Measurements from ENCODE around the gene WDR75.

WDR75 gene

DNA sequence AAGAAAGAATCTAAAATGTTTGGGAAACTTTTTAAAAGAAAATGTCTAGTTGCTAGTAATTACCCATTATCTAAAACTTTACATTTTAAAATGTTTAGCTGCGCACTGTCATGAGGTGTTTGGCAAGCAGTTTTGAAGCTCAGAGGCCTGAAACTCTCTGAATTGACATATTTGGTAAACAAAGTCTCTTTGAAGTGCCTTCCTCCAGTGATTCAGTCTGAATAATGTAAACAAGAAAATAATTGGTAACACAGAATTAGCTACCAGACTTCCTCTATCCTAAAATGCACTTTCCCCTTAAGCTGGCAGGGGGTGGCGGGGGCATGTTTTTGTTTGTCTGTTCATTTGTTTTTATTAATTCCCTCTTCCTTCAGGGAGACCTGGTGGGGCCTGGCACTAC, 61.4 kb downstream of the WDR75 start:
- Histone ChIP-seq H3K79me2 (ENCODE audit: insufficient read depth, low read depth) (no peaks in the 10 kb centered on the region), H3K27ac (no peak overlapping the region), H2AFZ (ENCODE audit: low read depth) (no peak overlapping the region), H3K4me2 (no peak overlapping the region), H3K36me3 (ENCODE audit: insufficient read depth) (no peaks in the 10 kb centered on the region), H3K4me1 (ENCODE audit: low read depth, poor library complexity, severe bottlenecking) (no peaks in the 10 kb centered on the region), H4K20me1 (ENCODE audit: insufficient read depth) (no peaks in the 10 kb centered on the region), H3K9ac (no peak overlapping the region), H3K27me3 (ENCODE audit: insufficient read depth, low read depth) (no peaks in the 10 kb centered on the region), H3K4me3 (IDR thresholded peaks at IDR 0.05; ENCODE audit: insufficient read depth, low read depth, low read length) (no peak overlapping the region)
- no peak for TF ChIP-seq CTCF (conservative IDR thresholded peaks at IDR 0.05; ENCODE audit: low read depth, low read length)

DNA sequence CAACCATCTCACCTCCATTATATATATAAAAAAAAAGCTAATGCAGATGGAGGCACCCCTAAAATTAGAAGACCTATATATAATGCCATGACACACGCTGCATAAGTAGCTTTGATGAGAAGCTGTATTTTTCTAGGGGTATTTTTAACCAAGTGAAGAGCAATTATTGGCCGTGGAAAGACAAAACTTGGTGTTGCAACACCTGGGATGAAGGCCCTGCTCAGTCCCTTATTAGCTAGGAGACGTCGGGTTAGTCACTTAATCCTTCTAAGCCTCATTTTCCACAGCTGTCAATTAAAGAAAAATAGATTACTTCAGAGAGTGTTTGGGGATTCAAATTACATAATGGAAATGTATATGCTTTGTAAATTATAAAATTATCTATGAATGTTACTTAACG, 63.0 kb downstream of the WDR75 start:
- no peak for TF ChIP-seq CTCF (conservative IDR thresholded peaks at IDR 0.05; ENCODE audit: low read depth, low read length)
- H3K9ac ChIP-seq = no peak overlapping the region
- no peaks in the 10 kb centered on the region for H3K36me3 ChIP-seq (ENCODE audit: insufficient read depth)

DNA sequence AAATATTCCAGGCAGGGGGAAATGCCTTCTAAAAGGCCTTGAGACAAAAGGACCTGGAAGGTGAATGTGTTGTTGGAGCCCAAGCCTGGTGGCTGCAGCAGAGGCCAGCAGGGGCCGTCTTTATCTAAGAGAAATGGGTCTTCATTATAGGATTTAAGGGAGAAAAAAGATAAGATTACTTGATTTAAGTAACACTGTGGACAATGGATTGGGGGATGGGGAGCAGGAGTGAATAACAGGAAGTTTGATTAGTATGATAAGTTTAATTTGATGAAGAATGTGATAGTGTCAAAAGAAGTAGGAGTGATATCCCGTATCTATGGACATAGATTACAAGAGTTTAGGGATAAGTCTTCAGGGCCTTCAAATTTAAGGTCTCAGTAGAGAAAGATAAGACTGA, 64.2 kb downstream of the WDR75 start:
- no peaks in the 10 kb centered on the region for H3K36me3 ChIP-seq (ENCODE audit: insufficient read depth)
- H3K9ac ChIP-seq = no peak overlapping the region
- no peak overlapping the region for H3K4me2 ChIP-seq
- no peak overlapping the region for H3K4me3 ChIP-seq (IDR thresholded peaks at IDR 0.05; ENCODE audit: insufficient read depth, low read depth, low read length)
- no peaks in the 10 kb centered on the region for H3K79me2 ChIP-seq (ENCODE audit: insufficient read depth, low read depth)
- no peaks in the 10 kb centered on the region for H3K27me3 ChIP-seq (ENCODE audit: insufficient read depth, low read depth)
- H3K4me1 ChIP-seq (ENCODE audit: low read depth, poor library complexity, severe bottlenecking) = no peaks in the 10 kb centered on the region
- TF ChIP-seq CTCF (conservative IDR thresholded peaks at IDR 0.05; ENCODE audit: low read depth, low read length) = no peak
- H4K20me1 ChIP-seq (ENCODE audit: insufficient read depth) = no peaks in the 10 kb centered on the region
- no peak overlapping the region for H3K27ac ChIP-seq
- H2AFZ ChIP-seq (ENCODE audit: low read depth) = no peak overlapping the region

More for the DNA sequence above, 63.0 kb downstream of the WDR75 start:
- Histone ChIP-seq H3K79me2 (ENCODE audit: insufficient read depth, low read depth) (no peaks in the 10 kb centered on the region), H4K20me1 (ENCODE audit: insufficient read depth) (no peaks in the 10 kb centered on the region), H3K4me1 (ENCODE audit: low read depth, poor library complexity, severe bottlenecking) (no peaks in the 10 kb centered on the region), H3K27me3 (ENCODE audit: insufficient read depth, low read depth) (no peaks in the 10 kb centered on the region), H2AFZ (ENCODE audit: low read depth) (no peak overlapping the region), H3K27ac (no peak overlapping the region), H3K4me3 (IDR thresholded peaks at IDR 0.05; ENCODE audit: insufficient read depth, low read depth, low read length) (no peak overlapping the region), H3K4me2 (no peak overlapping the region)

- Histone ChIP-seq H3K79me2 (ENCODE audit: insufficient read depth, low read depth) (no peaks in the 10 kb centered on the region), H3K9ac (no peak overlapping the region), H4K20me1 (ENCODE audit: insufficient read depth) (no peaks in the 10 kb centered on the region), H3K4me1 (ENCODE audit: low read depth, poor library complexity, severe bottlenecking) (no peaks in the 10 kb centered on the region), H3K4me3 (IDR thresholded peaks at IDR 0.05; ENCODE audit: insufficient read depth, low read depth, low read length) (no peak overlapping the region), H3K4me2 (no peak overlapping the region), H3K27me3 (ENCODE audit: insufficient read depth, low read depth) (no peaks in the 10 kb centered on the region), H2AFZ (ENCODE audit: low read depth) (no peak overlapping the region), H3K27ac (no peak overlapping the region), H3K36me3 (ENCODE audit: insufficient read depth) (no peaks in the 10 kb centered on the region)
- TF ChIP-seq CTCF (conservative IDR thresholded peaks at IDR 0.05; ENCODE audit: low read depth, low read length) = no peak
These were observed 65.3 kb downstream of the WDR75 start for GRCh38 chr2:189506514-189506976.
